Esophagus squamous epithelium (tissue), 5 donors: ENCODE data around the gene HIRA. TPM values are rescaled to one million over a fixed set of nuclear protein-coding genes. Genes with fewer than 3 reads are reported as not detected.

Experiments
- DNase-seq: peaks from one replicate; lab custom pipeline; 2025; lab: John Stamatoyannopoulos, UW
- H3K27ac ChIP-seq, 4 donors: fragments of 200-600 bp; sonication (generic); one replicate each; pipeline ENCODE4 v1.5.1; 2016 to 2019; ENCODE audit warnings: mild to moderate bottlenecking in 1 of 4
- H3K27me3 ChIP-seq, 4 donors: fragments of 200-600 bp; sonication (generic); 1 replicate in 3 of 4; 2 replicates in 1 of 4; pipeline versions ENCODE4 v1.5.1 to v1.6.0; 2017 to 2021; ENCODE audit warnings: antibody characterized with exemption in 1 of 4
- H3K36me3 ChIP-seq, 3 donors: fragments of 200-600 bp; sonication (generic); one replicate each; pipeline ENCODE4 v1.5.1; 2016 to 2019
- H3K4me1 ChIP-seq, 3 donors: fragments of 200-600 bp; sonication (generic); one replicate each; pipeline ENCODE4 v1.5.1; 2017 to 2019
- H3K4me3 ChIP-seq, 4 donors: fragments of 200-600 bp; sonication (generic); 1 replicate in 3 of 4; 2 replicates in 1 of 4; pipeline ENCODE4 v1.5.1; 2016 to 2019; ENCODE audit warnings: mild to moderate bottlenecking in 2 of 4, moderate library complexity in 1 of 4
- H3K9me3 ChIP-seq, 3 donors: fragments of 200-600 bp; sonication (generic); one replicate each; pipeline ENCODE4 v1.5.1; 2016 to 2019
- POLR2A ChIP-seq, 4 donors: fragments of 450-650 bp; IDR thresholded peaks; one replicate each; pipeline ENCODE4 v1.6.1; 2017; ENCODE audit warnings: antibody characterized with exemption in 4 of 4, mild to moderate bottlenecking in 4 of 4, moderate library complexity in 3 of 4
- WGBS, 2 donors: methylation state at CpG; one replicate each; pipeline ENCODE4 v1.1.5; 2018; 5-methylcytosine and 5-hydroxymethylcytosine counted together
- intact Hi-C: fragments of 100-400 bp; cut with DNase I; formaldehyde crosslinking; loops from one replicate; pipeline ENCODE4 v1.15.0; 2022
- total RNA-seq, 4 donors: library from RNA; depleted of rRNA; stranded (reverse); fragments of >200 nt; gene quantifications; one replicate each; pipeline ENCODE4 v1.1.0, GENCODE V29; 2016
- TF ChIP-seq, protein P1 (sequence below), 6 experiments: fragments of 450-650 bp in 4 of 6; fragments of 200-600 bp in 2 of 6; sonication (generic) in 2 of 6; IDR thresholded peaks; one replicate each; pipeline ENCODE4 v1.5.1; 2016 to 2019; ENCODE audit warnings: antibody characterized with exemption in 6 of 6, mild to moderate bottlenecking in 4 of 6, moderate library complexity in 4 of 6
- donor health status: DM: yes; HTN: yes; CAD: no.

HIRA gene
- total RNA-seq, 4 donors from 2014 or later = 11.2 to 19.8 (median 14.4) TPM

DNA sequence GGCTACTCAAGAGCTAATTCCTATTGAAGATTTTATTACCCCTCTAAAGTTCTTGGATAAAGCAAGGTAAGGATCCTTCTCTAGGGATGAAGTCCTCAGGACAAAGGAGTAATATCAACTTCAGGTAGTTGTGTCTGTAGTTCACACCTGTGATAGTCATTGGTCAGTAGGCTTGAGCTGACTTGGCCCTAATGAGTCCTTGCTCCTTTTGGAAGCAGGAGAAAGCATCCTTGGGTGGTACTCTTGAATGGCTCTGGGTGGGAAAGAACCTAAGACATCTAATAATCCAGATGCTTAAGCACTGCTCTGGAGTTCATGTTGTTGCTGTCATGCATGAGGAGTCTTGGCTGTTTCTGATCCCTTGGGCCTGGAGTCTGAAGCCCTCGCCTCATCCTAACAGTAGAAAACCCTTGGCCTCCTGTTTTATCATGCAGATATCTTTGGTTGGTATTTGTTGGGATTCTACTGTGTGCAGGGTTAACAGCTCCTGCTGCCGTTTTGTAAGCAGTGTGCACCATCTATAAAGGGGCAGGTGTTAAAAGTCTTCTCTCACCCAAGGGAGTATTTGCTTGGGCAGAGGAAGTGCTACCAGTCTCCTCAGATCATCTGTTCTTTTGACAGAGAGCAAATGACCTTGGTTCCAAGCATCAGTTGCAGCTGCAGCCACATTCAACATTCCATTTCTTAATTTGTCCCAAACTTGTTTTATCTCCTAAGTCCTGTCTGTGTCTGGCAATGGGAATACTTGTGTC, 3.5 kb upstream of the HIRA start:
- WGBS, 2 donors = 70 to 94% methylated on average over 2 of the region's 2 CpGs
- intact Hi-C loops = no loop called here

DNA sequence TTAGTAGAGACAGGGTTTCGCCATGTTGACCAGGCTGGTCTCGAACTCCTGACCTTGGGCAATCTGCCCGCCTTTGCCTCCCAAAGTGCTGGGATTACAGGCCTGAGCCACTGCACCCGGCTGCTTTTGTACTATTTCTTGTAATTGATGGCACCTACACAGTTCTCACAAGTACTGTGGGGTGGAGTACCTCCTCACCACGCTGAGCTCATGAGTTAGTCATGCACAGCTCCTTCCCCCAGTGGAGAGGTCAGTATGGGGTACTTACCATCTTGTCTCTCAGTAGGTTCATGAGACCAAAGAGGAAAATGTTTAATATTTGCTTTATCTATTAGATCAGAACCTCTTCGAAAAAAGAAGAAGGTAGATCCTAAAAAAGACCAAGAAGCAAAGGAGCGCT, 2.9 kb upstream of the HIRA start:
- TF ChIP-seq POLR2A (IDR thresholded peaks at IDR 0.05) = no peak
- TF ChIP-seq, protein P1, sequence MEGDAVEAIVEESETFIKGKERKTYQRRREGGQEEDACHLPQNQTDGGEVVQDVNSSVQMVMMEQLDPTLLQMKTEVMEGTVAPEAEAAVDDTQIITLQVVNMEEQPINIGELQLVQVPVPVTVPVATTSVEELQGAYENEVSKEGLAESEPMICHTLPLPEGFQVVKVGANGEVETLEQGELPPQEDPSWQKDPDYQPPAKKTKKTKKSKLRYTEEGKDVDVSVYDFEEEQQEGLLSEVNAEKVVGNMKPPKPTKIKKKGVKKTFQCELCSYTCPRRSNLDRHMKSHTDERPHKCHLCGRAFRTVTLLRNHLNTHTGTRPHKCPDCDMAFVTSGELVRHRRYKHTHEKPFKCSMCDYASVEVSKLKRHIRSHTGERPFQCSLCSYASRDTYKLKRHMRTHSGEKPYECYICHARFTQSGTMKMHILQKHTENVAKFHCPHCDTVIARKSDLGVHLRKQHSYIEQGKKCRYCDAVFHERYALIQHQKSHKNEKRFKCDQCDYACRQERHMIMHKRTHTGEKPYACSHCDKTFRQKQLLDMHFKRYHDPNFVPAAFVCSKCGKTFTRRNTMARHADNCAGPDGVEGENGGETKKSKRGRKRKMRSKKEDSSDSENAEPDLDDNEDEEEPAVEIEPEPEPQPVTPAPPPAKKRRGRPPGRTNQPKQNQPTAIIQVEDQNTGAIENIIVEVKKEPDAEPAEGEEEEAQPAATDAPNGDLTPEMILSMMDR (IDR thresholded peaks at IDR 0.05) = no peak
- DNase-seq = no peak
- WGBS, 2 donors = 88% methylated on average over 6 to 7 of the region's 7 CpGs
- intact Hi-C loops = no loop called here
- Histone ChIP-seq H3K36me3 (peaks cover 0 to 50% (median 4%) of the 10 kb centered on the region in 3 donors), H3K4me1 (peaks cover 4 to 46% (median 23%) of the 10 kb centered on the region in 3 donors), H3K4me3 (no peak overlapping the region), H3K27me3 (no peaks in the 10 kb centered on the region), H3K9me3 (no peaks in the 10 kb centered on the region), H3K27ac (no peak overlapping the region)

More for the DNA sequence above, 3.5 kb upstream of the HIRA start:
- Histone ChIP-seq H3K27ac (no peak overlapping the region), H3K9me3 (no peaks in the 10 kb centered on the region), H3K4me1 (peaks cover 3 to 40% (median 19%) of the 10 kb centered on the region in 3 donors), H3K27me3 (no peaks in the 10 kb centered on the region), H3K36me3 (peaks cover 0 to 50% (median 4%) of the 10 kb centered on the region in 3 donors), H3K4me3 (no peak overlapping the region)
- DNase-seq = no peak
- TF ChIP-seq POLR2A (IDR thresholded peaks at IDR 0.05) = no peak
- TF ChIP-seq, protein P1 (IDR thresholded peaks at IDR 0.05) = no peak

DNA sequence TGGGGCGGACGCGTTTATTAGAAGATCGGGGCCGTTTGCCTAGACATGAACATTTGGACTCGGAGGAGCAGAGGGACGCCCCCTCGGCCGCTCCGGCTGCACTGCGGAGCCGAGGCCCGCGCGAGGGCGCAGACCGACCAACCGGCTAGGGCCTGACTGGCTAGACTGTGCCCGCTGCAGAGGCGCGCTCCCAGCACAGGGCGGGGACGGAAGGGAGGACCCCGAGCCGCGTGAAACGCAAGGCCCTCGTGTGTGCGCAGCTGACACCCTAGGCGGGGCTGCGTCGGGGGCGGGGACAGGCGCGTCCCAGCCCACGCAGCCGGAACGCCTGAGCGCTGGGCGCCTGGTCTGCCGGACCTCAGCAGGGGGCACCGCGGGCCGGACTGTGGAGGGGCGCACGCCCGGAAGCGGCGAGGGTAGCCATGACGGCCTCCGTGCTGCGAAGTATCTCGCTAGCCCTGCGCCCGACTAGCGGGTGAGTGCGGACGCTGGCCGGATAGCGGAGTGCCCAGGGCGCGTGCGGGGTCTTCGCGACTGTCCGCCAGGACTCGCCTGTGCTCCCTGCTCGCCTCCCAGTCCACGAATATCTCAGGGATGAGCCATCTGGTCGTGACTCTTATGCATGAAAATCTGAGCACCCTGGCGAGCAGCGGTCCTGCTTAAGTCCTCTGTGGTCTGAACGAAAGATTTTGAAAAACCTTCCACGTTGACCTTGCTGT, 759 bp upstream of the HIRA start, which contains the start of gene MRPL40:
MRPL40 (plus strand) TSS at position 413 of the 719 bp plus-strand sequence; CDS start at position 423, 10 bp downstream.
- Histone ChIP-seq H3K27ac (peak within 1 kb of the TSS; percentile 96 to 99 (median 98)), H3K4me1 (peaks cover 4 to 49% (median 19%) of the 10 kb centered on the region in 3 donors), H3K9me3 (no peaks in the 10 kb centered on the region), H3K4me3 (peak within 1 kb of the TSS; percentile 66 to 90 (median 84)), H3K36me3 (peaks cover 0 to 36% (median 4%) of the 10 kb centered on the region in 3 donors), H3K27me3 (no peaks in the 10 kb centered on the region)
- TF ChIP-seq POLR2A (IDR thresholded peaks at IDR 0.05) = peak in 3 of 4 donors; percentile 43 to 90 (median 85)
- TF ChIP-seq, protein P1 (IDR thresholded peaks at IDR 0.05) = peak in 2 of 6 experiments; percentile 11 to 12
- DNase-seq = peak; percentile 75
- 0% methylated on average over 11 to 27 of the region's 74 CpGs for WGBS, 2 donors
- intact Hi-C loops = no loop called here

DNA sequence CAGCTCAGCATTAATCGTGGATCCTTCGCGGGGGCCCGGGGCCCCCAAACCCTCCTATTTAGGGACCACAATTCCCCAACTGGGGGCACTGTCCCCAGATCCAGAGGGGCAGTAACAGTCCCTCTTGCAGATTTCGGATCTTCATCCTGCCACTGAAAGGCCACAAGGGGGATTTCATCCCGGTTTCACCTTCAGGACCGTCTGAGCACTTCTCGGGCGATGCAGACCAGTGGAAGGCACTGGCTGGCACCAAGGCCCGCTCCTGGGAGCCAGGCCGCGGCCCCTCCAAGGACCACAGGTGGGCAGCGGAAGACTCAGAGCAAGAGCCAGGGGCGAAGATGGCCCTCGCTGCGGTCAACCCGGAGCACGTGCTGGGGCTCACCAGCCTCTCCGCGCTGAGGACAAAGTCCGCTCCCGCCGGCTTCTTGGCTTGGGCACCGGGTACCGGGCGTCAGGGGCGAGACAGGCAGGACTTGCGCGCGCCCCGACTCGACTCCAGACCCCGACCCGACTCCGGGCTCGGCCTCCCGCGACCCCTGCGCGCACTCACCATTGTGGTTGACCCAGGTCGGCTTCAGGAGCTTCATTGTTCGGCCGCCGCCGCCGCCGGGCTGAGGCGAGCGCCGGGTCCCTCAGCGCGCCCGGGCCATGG, 517 bp downstream of the HIRA start:
- Histone ChIP-seq H3K36me3 (peaks cover 0 to 24% (median 1%) of the 10 kb centered on the region in 3 donors), H3K4me3 (peak overlapping the region; percentile 66 to 90 (median 84)), H3K4me1 (peaks cover 4 to 49% (median 19%) of the 10 kb centered on the region in 3 donors), H3K27me3 (no peaks in the 10 kb centered on the region), H3K27ac (peak overlapping the region; percentile 83 to 99 (median 98)), H3K9me3 (no peaks in the 10 kb centered on the region)
- 0% methylated on average over 3 of the region's 53 CpGs; no CpG with 5 or more reads in 1 of the 2 donors for WGBS, 2 donors
- intact Hi-C loops = no loop called here
- DNase-seq = no peak
- TF ChIP-seq, protein P1 (IDR thresholded peaks at IDR 0.05) = peak in 1 of 6 experiments; percentile 10
- TF ChIP-seq POLR2A (IDR thresholded peaks at IDR 0.05) = no peak
